Measurements from ENCODE around the gene SLCO1A2.

GRCh38 chr12:21336656-21337055 is 1.9 kb upstream of the SLCO1A2 start:
- TF ChIP-seq FOS (IDR thresholded peaks at IDR 0.05; ENCODE audit: borderline replicate concordance, insufficient read depth, low read length) (no peak), POLR2AphosphoS5 (IDR thresholded peaks at IDR 0.05; ENCODE audit: insufficient read depth, low read depth, low read length) (no peak), CTCF (IDR thresholded peaks at IDR 0.05; ENCODE audit: extremely low read depth in 1 of 2, insufficient read depth in 1 of 2, low read depth in 1 of 2, low read length in 2 of 2) (no peak), EZH2 (IDR thresholded peaks at IDR 0.05; ENCODE audit: borderline replicate concordance, low read depth, low read length, severe bottlenecking) (no peak), MAX (IDR thresholded peaks at IDR 0.05; ENCODE audit: insufficient read depth, insufficient read length) (no peak), POLR2A (IDR thresholded peaks at IDR 0.05; ENCODE audit: low read depth, low read length) (no peak), MYC (IDR thresholded peaks at IDR 0.05; ENCODE audit: low read depth, low read length) (no peak)

Measured in endothelial cell of umbilical vein (primary cell).